Transverse colon (tissue), 4 donors: ENCODE measurements around the gene CDK14. TPM values are rescaled to one million over a fixed set of nuclear protein-coding genes. Genes with fewer than 3 reads are reported as not detected.

Experiments used
- DNase-seq: peaks from one replicate; pipeline ENCODE4 v3.0.0-alpha.2; 2019
- H3K27ac ChIP-seq, 4 donors: fragments of 200-600 bp; sonication (generic); 2 replicates each; pipeline ENCODE4 v1.5.1; 2016 to 2018; ENCODE audit warnings: inconsistent platforms in 4 of 4
- H3K27me3 ChIP-seq: fragments of 200-600 bp; sonication (generic); 2 replicates; pipeline ENCODE4 v1.5.1; 2017; ENCODE audit warnings: inconsistent platforms
- H3K36me3 ChIP-seq, 4 donors: fragments of 200-600 bp; sonication (generic); 2 replicates each; pipeline ENCODE4 v1.5.1; 2017 to 2019; ENCODE audit warnings: inconsistent platforms in 4 of 4
- H3K4me1 ChIP-seq, 4 donors: fragments of 200-600 bp; sonication (generic); 2 replicates each; pipeline ENCODE4 v1.5.1; 2017 to 2020; ENCODE audit warnings: inconsistent platforms in 4 of 4
- H3K4me3 ChIP-seq, 4 donors: fragments of 200-600 bp; sonication (generic); 1 replicate in 1 of 4; 2 replicates in 3 of 4; pipeline versions ENCODE4 v1.5.1 to v1.6.1; 2017 to 2019; ENCODE audit warnings: inconsistent platforms in 4 of 4
- H3K9me3 ChIP-seq, 2 donors: fragments of 200-600 bp; sonication (generic); 2 replicates each; pipeline ENCODE4 v1.5.1; 2017 to 2019; ENCODE audit warnings: inconsistent platforms in 2 of 2
- CTCF ChIP-seq, 5 experiments: fragments of 200-600 bp in 3 of 5; fragments of 450-650 bp in 2 of 5; sonication (generic) in 3 of 5; IDR thresholded peaks; 1 replicate in 2 of 5; 2 replicates in 3 of 5; pipeline ENCODE4 v1.5.1; 2016 to 2017; ENCODE audit warnings: antibody characterized with exemption in 5 of 5, inconsistent platforms in 3 of 5, mild to moderate bottlenecking in 2 of 5, moderate library complexity in 1 of 5
- EP300 ChIP-seq: sonication (generic); formaldehyde crosslinking; IDR thresholded peaks from one replicate; pipeline ENCODE4 v1.6.1; 2017; ENCODE audit warnings: antibody characterized with exemption, low read depth
- POLR2A ChIP-seq: fragments of 450-650 bp; IDR thresholded peaks from one replicate; pipeline ENCODE4 v1.6.1; 2016; ENCODE audit warnings: antibody characterized with exemption, mild to moderate bottlenecking, moderate library complexity
- POLR2AphosphoS5 ChIP-seq, 3 donors: sonication (generic); formaldehyde crosslinking; IDR thresholded peaks; one replicate each; pipeline ENCODE4 v1.6.1; 2016; ENCODE audit warnings: antibody characterized with exemption in 3 of 3
- WGBS, 2 donors: methylation state at CpG; one replicate each; pipeline ENCODE4 v1.1.5; 2018; ENCODE audit warnings: low coverage in 1 of 2; 5-methylcytosine and 5-hydroxymethylcytosine counted together
- in situ Hi-C, 4 donors: fragments of 200-750 bp; cut with MboI; loops; one replicate each; pipeline versions ENCODE4 v1.15.0 to v1.15.1; 2017; ENCODE audit warnings: low sequenced_read_pairs in 3 of 4, low pct_ligation_motif_present in 1 of 4, low pct_unique_long_range_greater_than_20kb in 1 of 4
- intact Hi-C: fragments of 100-400 bp; cut with DNase I; formaldehyde crosslinking; loops from one replicate; pipeline ENCODE4 v1.15.1; 2023; ENCODE audit warnings: low total_unique reads
- total RNA-seq, 4 donors: library from RNA; depleted of rRNA; stranded (reverse); fragments of >200 nt; gene quantifications; one replicate each; pipeline ENCODE4 v1.1.0, GENCODE V29; 2016

Gene CDK14
- total RNA-seq, 4 donors from 2014 or later: 0.40 to 15.4 (median 4.8) TPM

GRCh38 chr7:90774706-90775105, 178.6 kb downstream of the CDK14 start:
- Histone ChIP-seq H3K27ac (no peak overlapping the region), H3K36me3 (no peaks in the 10 kb centered on the region), H3K9me3 (no peaks in the 10 kb centered on the region), H3K4me3 (no peak overlapping the region), H3K27me3 (no peaks in the 10 kb centered on the region), H3K4me1 (peaks cover 0 to 10% (median 6%) of the 10 kb centered on the region in 4 donors)
- 67 to 75% methylated on average over 3 of the region's 3 CpGs for WGBS, 2 donors
- DNase-seq: no peak
- TF ChIP-seq EP300 (no peak), POLR2A (no peak), POLR2AphosphoS5 (IDR thresholded peaks at IDR 0.05) (no peak), CTCF (IDR thresholded peaks at IDR 0.05) (no peak)
- intact Hi-C loops (no loop called here), in situ Hi-C loops (no loop called here)

GRCh38 chr7:90775383-90775965, 179.4 kb downstream of the CDK14 start:
- Histone ChIP-seq H3K9me3 (no peaks in the 10 kb centered on the region), H3K4me3 (no peak overlapping the region), H3K36me3 (no peaks in the 10 kb centered on the region), H3K27ac (no peak overlapping the region), H3K4me1 (peaks cover 0 to 10% (median 6%) of the 10 kb centered on the region in 4 donors), H3K27me3 (no peaks in the 10 kb centered on the region)
- TF ChIP-seq EP300 (no peak), POLR2AphosphoS5 (IDR thresholded peaks at IDR 0.05) (no peak), POLR2A (no peak), CTCF (IDR thresholded peaks at IDR 0.05) (no peak)
- no peak for DNase-seq
- intact Hi-C loops: no loop called here
- in situ Hi-C loops: no loop called here
- WGBS, 2 donors: 57 to 78% methylated on average over 1 of the region's 1 CpG

GRCh38 chr7:90777041-90777440, 180.9 kb downstream of the CDK14 start:
- DNase-seq: no peak
- TF ChIP-seq EP300 (no peak), CTCF (IDR thresholded peaks at IDR 0.05) (no peak), POLR2A (no peak), POLR2AphosphoS5 (IDR thresholded peaks at IDR 0.05) (no peak)
- Histone ChIP-seq H3K4me3 (no peak overlapping the region), H3K4me1 (peaks cover 0 to 10% (median 6%) of the 10 kb centered on the region in 4 donors), H3K36me3 (no peaks in the 10 kb centered on the region), H3K27me3 (no peaks in the 10 kb centered on the region), H3K9me3 (no peaks in the 10 kb centered on the region), H3K27ac (peak overlapping the region in 3 of 4 donors; percentile 34 to 48 (median 37))
- intact Hi-C loops: no loop called here
- in situ Hi-C loops: no loop called here
- WGBS, 2 donors: 44 to 73% methylated on average over 2 of the region's 2 CpGs

GRCh38 chr7:90777465-90777864, 181.3 kb downstream of the CDK14 start:
- no peak for TF ChIP-seq POLR2A
- TF ChIP-seq EP300: no peak
- TF ChIP-seq CTCF (IDR thresholded peaks at IDR 0.05): no peak
- no peak for TF ChIP-seq POLR2AphosphoS5 (IDR thresholded peaks at IDR 0.05)
- H3K4me3 ChIP-seq: no peak overlapping the region
- H3K4me1 ChIP-seq: peaks cover 0 to 10% (median 6%) of the 10 kb centered on the region in 4 donors
- no peak for DNase-seq
- peak overlapping the region in 3 of 4 donors; percentile 34 to 48 (median 37) for H3K27ac ChIP-seq
- no peaks in the 10 kb centered on the region for H3K27me3 ChIP-seq
- intact Hi-C loops: no loop called here
- H3K9me3 ChIP-seq: no peaks in the 10 kb centered on the region
- H3K36me3 ChIP-seq: no peaks in the 10 kb centered on the region
- 46 to 60% methylated on average over 2 to 4 of the region's 4 CpGs for WGBS, 2 donors
- in situ Hi-C loops: no loop called here
